ENCODE measurements around the gene CDH23.

DNA sequence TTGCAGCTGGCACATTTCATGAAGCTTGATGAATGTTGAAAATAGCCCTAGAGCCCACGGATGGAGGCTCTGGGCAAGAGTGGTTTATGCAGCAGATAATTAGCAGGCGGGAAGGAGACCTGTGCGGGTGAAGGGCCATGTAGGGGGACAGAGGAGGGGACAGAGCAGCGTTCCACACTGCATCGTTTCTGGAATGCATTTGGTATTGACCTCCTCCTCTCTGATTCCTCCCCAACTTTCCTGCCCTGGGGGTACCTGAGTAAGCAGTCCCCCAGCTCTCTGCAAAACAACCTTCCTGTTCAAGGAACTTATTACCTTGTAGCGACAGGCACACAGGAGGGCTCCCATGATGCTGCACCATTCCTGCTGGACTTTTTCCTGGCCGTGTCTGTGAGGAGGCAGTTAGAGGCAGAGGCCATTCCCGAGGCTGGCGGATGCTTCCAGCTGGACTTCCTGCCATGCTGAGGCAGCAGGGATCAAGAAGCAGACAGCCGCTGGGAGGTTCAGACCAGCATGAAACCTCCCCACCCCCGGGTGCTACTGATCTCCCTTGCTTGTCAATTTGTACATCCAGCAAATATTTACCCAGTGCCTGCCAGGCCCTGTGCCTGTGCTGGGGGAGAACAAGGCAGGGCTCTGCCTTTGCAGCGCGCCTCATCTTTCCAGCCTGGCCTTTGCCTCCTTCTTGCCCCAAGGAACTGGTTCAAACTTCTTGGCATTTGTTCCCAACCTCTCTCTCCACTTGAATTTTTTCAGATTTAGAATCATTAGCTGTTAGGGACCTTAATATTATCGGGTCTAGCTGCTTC lies 48.9 kb upstream of the CDH23 start:
- TF ChIP-seq, protein P1, sequence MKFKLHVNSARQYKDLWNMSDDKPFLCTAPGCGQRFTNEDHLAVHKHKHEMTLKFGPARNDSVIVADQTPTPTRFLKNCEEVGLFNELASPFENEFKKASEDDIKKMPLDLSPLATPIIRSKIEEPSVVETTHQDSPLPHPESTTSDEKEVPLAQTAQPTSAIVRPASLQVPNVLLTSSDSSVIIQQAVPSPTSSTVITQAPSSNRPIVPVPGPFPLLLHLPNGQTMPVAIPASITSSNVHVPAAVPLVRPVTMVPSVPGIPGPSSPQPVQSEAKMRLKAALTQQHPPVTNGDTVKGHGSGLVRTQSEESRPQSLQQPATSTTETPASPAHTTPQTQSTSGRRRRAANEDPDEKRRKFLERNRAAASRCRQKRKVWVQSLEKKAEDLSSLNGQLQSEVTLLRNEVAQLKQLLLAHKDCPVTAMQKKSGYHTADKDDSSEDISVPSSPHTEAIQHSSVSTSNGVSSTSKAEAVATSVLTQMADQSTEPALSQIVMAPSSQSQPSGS (CRISPR knock-in tag; IDR thresholded peaks at IDR 0.05; ENCODE audit: borderline replicate concordance, low read depth) = no peak
- no peak for TF ChIP-seq ATF1 (CRISPR knock-in tag; IDR thresholded peaks at IDR 0.05)
- no peak for TF ChIP-seq CTCF (IDR thresholded peaks at IDR 0.05)

Measured in WTC11 (cell line).